Hematopoietic multipotent progenitor cell treated with erythropoietin and hydrocortisone succinate and interleukin-3 and kit ligand, for 17 days (in vitro differentiated cells): ENCODE data around the gene MCTP2.
"Not testable (repeated sequence)": the region's sequence is repeated elsewhere in the genome, so short reads cannot be mapped to it uniquely, and the experiment has no call there.

Source experiments
- DNase-seq: peaks from one replicate; pipeline ENCODE4 v3.0.0-alpha.2; 2015; ENCODE audit warnings: low spot score

The MCTP2 gene

GRCh38 chr15:94456226-94456625 lies 224.9 kb downstream of the MCTP2 start:
- DNase-seq = no peak

GRCh38 chr15:94457661-94458060 lies 226.3 kb downstream of the MCTP2 start:
- no peak for DNase-seq

GRCh38 chr15:94460624-94461023 lies 229.3 kb downstream of the MCTP2 start:
- no peak for DNase-seq

GRCh38 chr15:94467034-94467433 lies 235.7 kb downstream of the MCTP2 start:
- DNase-seq = no peak

DNA sequence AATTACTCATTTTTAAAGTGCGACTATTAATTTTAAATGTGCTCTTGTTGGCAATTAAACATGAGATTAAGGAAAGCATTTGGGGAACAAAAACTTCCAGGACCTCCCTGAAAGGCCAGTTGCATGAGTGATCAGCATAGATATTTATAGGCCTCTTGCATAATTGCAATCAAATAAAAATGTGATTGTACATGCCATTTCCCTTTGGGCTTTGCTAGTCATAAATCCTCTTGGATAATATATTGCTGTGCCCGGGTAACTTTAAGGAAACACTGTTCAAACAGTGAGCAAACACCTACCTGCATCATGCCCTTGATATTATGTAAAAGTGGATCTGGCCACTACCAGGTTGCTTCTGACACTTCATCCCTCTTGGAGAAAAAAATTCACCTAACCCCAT lies 239.1 kb downstream of the MCTP2 start:
- no peak for DNase-seq

- no peak for DNase-seq
Measured at GRCh38 chr15:94476686-94477085, 245.3 kb downstream of the MCTP2 start.

- DNase-seq = no peak
Measured at GRCh38 chr15:94477913-94478553, 246.7 kb downstream of the MCTP2 start.

- DNase-seq = no peak
Measured at GRCh38 chr15:94478763-94479162, 247.4 kb downstream of the MCTP2 start.

DNA sequence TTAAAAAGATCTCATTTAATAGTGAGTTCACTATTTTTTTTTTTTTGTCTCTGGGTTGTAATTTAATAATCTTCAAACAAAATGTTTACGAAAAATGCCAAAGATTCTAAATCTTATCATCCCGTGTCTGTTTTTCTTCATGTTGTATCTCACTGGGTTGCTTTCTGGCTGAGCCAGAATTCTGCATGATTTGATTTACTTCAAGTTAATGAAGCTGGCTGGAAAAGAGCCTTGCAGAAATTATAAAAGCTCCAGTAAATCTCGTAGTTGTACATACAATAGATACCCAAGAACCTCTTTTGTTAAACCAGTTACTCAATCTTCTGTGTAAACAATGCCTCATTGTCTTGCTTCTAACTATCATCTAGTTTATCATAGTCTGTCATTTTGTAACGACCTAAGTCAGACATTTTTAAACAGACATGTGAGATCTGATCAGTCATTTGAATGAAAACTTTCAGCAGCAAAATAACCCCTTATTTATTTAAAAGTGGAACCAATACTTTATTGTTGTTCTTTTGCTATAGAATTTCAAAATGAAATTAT lies 249.0 kb downstream of the MCTP2 start:
- DNase-seq = no peak

- DNase-seq = no peak
Measured at GRCh38 chr15:94485148-94485719, 253.9 kb downstream of the MCTP2 start.

GRCh38 chr15:94487635-94488034 lies 256.3 kb downstream of the MCTP2 start:
- no peak for DNase-seq

DNA sequence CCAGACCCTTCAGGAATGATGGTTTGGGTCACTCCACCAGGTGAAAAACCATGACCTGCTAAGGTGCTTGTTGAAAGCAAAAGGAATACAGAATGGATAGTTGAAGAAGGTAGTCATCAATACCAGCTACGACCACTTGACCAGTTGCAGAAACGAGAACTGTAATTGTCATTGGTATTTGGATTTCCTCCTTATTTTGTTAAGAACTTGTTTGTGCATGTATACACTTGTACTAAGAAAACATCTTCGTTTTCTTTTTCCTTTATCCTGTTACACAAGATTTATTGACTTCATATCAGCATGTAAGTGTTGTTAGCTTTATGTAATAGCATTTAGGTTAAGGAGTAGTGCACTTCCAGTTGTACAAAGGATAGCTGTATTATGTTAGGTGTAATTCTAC lies 261.8 kb downstream of the MCTP2 start:
- no peak for DNase-seq

GRCh38 chr15:94493586-94493985 lies 262.2 kb downstream of the MCTP2 start:
- DNase-seq = not testable (repeated sequence)

GRCh38 chr15:94494732-94495131 lies 263.4 kb downstream of the MCTP2 start:
- DNase-seq = no peak

DNA sequence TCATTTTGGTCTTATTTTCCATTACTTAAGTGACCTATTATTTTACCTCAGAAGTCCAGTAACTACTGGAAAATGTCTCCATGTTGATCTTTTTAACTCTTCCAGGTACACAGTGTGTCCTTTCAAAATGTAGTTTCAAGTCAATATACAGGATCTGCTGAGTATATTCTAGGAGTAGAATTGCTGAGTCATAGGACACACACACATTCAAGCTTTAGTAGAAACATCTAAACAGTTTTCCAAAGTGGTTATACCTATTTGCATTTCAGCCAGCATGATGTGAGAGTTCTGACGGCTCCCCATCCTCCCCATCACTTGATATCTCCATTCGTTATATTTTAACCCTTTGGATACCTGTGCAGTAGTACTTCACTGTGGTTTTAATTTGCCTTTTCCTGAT lies 271.9 kb downstream of the MCTP2 start:
- no peak for DNase-seq

GRCh38 chr15:94509259-94509658 lies 277.9 kb downstream of the MCTP2 start:
- no peak for DNase-seq

DNA sequence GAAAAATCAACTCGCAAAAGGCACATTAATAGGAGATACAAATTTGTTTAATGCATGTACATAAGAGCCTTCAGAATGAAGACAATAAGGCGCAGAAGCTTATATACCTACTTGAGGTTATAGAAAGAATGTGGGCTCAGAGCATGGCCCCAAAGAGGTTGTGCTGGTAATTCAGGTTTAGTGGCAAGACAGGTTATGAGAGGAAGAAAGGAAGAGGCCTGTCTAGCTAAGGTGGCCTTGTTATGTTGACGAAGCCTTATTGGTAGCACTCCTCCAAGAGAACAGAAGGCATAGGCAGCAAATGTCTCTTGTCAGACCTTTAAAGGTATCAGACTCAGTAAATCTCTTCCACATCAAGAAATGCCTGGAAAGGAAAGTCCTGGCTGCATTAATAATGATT lies 290.8 kb downstream of the MCTP2 start:
- no peak for DNase-seq

GRCh38 chr15:94523873-94524272 lies 292.5 kb downstream of the MCTP2 start:
- DNase-seq = no peak

DNA sequence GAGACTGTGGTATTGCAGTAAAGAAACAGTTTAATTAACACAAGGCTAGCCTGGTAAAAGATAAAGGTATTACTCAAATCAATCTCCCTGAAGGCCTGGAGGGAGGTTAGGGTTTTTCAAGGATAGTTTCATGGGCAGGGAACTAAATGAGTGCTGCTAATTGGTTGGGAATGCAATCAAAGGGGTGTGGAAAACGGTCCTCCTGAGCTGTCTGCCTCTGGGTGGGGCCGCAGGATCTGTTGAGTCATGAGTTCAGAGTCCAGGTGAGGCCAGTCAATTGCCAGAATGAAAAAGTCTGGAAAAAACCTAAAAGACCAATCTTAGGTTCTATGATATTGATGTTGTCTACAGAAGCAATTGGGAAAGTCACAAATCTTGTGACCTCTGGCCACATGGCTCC lies 293.2 kb downstream of the MCTP2 start:
- DNase-seq = no peak

DNA sequence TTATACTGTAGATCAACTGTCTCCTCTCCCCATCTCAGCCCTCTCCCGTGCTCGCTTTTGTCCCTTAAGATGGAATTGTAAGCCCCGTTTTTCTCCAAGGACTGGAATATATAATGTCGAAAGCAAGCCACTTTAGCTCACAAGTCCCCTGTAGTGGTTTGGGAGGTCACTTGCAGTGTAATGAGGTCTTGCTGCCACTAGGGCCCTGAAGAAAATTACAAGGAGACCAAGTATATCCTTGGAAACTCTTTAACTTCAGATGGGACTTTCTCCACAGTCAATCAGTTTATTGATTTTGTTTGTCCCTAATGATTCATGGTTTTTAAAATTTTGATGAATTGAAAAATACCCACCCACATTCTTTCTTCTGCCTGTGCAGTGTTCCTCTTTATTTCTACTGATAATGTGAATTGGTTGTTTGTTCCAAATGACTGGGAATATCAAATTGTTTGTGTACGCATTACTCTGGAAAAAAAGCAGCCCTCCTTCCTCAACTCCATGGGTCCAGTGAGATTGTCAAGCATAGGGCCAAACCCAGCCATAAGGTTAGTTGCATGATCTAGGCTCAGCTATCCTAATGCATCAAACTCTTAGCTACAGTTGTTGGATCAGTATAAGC lies 294.8 kb downstream of the MCTP2 start:
- DNase-seq = no peak

- no peak for DNase-seq
Measured at GRCh38 chr15:94532226-94532625, 300.9 kb downstream of the MCTP2 start.
